ENCODE data around the gene SHC2. TPM values are rescaled to one million over a fixed set of nuclear protein-coding genes. Genes with fewer than 3 reads are reported as not detected.

Gene SHC2
- total and polyA plus RNA-seq, 2 of the 8 experiments (the other 6 are each of a cell fraction or from before 2014, with no cell fraction given), result 4.4 to 7.3 TPM

DNA sequence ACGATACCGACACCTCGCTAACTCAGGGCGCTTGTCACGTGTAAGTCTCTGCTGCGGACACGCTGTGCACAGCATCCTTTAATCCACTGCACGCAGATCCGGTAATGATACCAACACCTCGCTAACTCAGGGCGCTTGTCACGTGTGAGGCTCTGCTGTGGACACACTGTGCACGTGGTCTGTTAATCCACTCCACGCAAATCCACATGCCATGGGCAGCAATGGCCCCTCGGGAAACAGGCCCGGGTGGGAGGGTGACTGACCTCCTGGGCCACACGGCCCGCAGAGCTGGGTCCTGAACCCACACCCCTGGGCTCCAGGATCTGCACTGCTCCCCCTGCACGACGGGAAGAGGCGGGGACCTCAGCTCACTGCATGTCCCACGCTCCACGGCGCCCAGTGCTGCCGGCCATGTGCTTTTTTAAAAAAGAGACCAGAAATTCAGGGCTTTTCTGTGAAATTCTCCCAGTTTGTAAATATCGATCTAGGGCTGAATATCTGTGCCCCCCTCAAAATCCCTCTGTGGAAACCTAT, 16.1 kb downstream of the SHC2 start:
- Histone ChIP-seq H3K14ac (ENCODE audit: insufficient read length) (no peak overlapping the region), H4K91ac (replicated peaks; ENCODE audit: insufficient read length, low read length) (no peak overlapping the region), H4K5ac (ENCODE audit: insufficient read length, low read depth, low read length) (no peak overlapping the region), H2BK15ac (ENCODE audit: low read length) (no peak overlapping the region), H2AFZ (ENCODE audit: low read length) (no peak overlapping the region), H2BK120ac (replicated peaks; ENCODE audit: low read depth, low read length) (no peak overlapping the region), H3K4me1 (replicated peaks in 1 of 4; ENCODE audit: control insufficient read depth in 3 of 4, insufficient read depth in 4 of 4, low read length in 3 of 4) (peaks cover 0 to 5% (median 0%) of the 10 kb centered on the region in 4 experiments; a peak in 1 of 7 replicates), H2BK12ac (ENCODE audit: low read depth, low read length) (no peak overlapping the region), H3K27ac (ENCODE audit: low read depth, low read length) (no peak overlapping the region), H3K18ac (ENCODE audit: extremely low read depth, low read length) (no peak overlapping the region), H3K4ac (replicated peaks; ENCODE audit: insufficient read length, low read depth, low read length) (no peak overlapping the region), H4K20me1 (replicated peaks in 1 of 2; ENCODE audit: control insufficient read depth in 1 of 2, insufficient read depth in 2 of 2, low read length in 2 of 2) (peaks cover 0 to 3% of the 10 kb centered on the region in 2 experiments), H2BK20ac (ENCODE audit: low read length) (no peak overlapping the region), H3K4me3 (ENCODE audit: extremely low read depth in 1 of 4, insufficient read depth in 2 of 4, low read depth in 3 of 4, low read length in 4 of 4) (no peak overlapping the region), H3K9ac (replicated peaks in 1 of 4; ENCODE audit: extremely low read depth in 1 of 4, low read depth in 3 of 4, low read length in 3 of 4) (no peak overlapping the region), H3K56ac (replicated peaks; ENCODE audit: insufficient read length, low read depth, low read length) (no peak overlapping the region), H2BK5ac (ENCODE audit: low read depth, low read length) (no peak overlapping the region), H3K23me2 (ENCODE audit: low read depth, low read length) (peaks cover 22% of the 10 kb centered on the region; the same call in 1 of the 2 replicates), H3K27me3 (replicated peaks in 1 of 4; ENCODE audit: control insufficient read depth in 3 of 4, extremely low read depth in 1 of 4, insufficient read depth in 3 of 4, low read length in 3 of 4) (no peaks in the 10 kb centered on the region), H3K23ac (ENCODE audit: insufficient read length) (no peak overlapping the region), H3K79me2 (ENCODE audit: control insufficient read depth in 1 of 2, insufficient read depth in 2 of 2, low read length in 2 of 2) (no peaks in the 10 kb centered on the region), H3K9me3 (ENCODE audit: insufficient read depth in 2 of 2, low read depth in 1 of 2, low read length in 1 of 2) (no peaks in the 10 kb centered on the region), H4K8ac (ENCODE audit: extremely low read depth, insufficient read depth, low read length) (no peak overlapping the region), H3K4me2 (ENCODE audit: insufficient read depth in 1 of 2, low read depth in 2 of 2, low read length in 2 of 2) (no peak overlapping the region), H3K36me3 (ENCODE audit: control insufficient read depth in 2 of 4, insufficient read depth in 4 of 4, low read length in 3 of 4) (no peaks in the 10 kb centered on the region), H3K79me1 (ENCODE audit: low read depth, low read length) (no peaks in the 10 kb centered on the region), H2AK5ac (ENCODE audit: low read depth, low read length) (no peak overlapping the region)
- no peak for FAIRE-seq
- ChIA-PET POLR2A (ENCODE audit: partially characterized antibody) (interaction anchor here (1.0 kb wide), 1 partner anchor 10 kb away, joined by 4 read pairs; no protein-coding TSS in a partner anchor), CTCF (ENCODE audit: partially characterized antibody) (no interaction called here)
- DNase-seq (ENCODE audit: low read depth in 1 of 2, low spot score in 2 of 2), result no peak
- TF ChIP-seq RAD21 (IDR thresholded peaks at IDR 0.05 in 1 of 2, conservative IDR thresholded peaks at IDR 0.05 in 1 of 2; ENCODE audit: low read depth in 2 of 2, low read length in 2 of 2), result no peak
- TF ChIP-seq YY1 (IDR thresholded peaks at IDR 0.05; ENCODE audit: low read depth, low read length), result no peak
- no peak for TF ChIP-seq BCL11A (IDR thresholded peaks at IDR 0.05; ENCODE audit: low read depth in 2 of 2, low read length in 2 of 2)
- TF ChIP-seq GTF2F1 (IDR thresholded peaks at IDR 0.05; ENCODE audit: borderline replicate concordance, low read depth, low read length), result no peak
- TF ChIP-seq RFX5 (IDR thresholded peaks at IDR 0.05; ENCODE audit: borderline replicate concordance, low read depth, low read length), result no peak
- no peak for TF ChIP-seq KDM5A (IDR thresholded peaks at IDR 0.05; ENCODE audit: low read length)
- TF ChIP-seq TAF1 (IDR thresholded peaks at IDR 0.05; ENCODE audit: low read depth, low read length), result no peak
- 91% methylated on average over 26 of the region's 26 CpGs; no CpG with 5 or more reads in 1 of the 2 experiments for WGBS, 2 experiments (ENCODE audit: extremely low coverage in 1 of 2, insufficient coverage in 1 of 2, insufficient read length in 1 of 2, insufficient replicate concordance in 2 of 2, low coverage in 1 of 2, low lambda C conversion rate in 2 of 2, missing lambda C conversion rate in 1 of 2)

Data from H1 (cell line).